ENCODE data around the gene ACE. TPM values are rescaled to one million over a fixed set of nuclear protein-coding genes. Genes with fewer than 3 reads are reported as not detected.

Gene ACE
- total RNA-seq, 1 donor from 2014 or later: 9.6 TPM

GRCh38 chr17:63431939-63432804 lies 44.7 kb upstream of the ACE start:
- peaks cover 55% of the 10 kb centered on the region for H3K4me1 ChIP-seq

GRCh38 chr17:63433746-63434591 lies 42.9 kb upstream of the ACE start:
- no peaks in the 10 kb centered on the region for H3K27me3 ChIP-seq
- peak in 1 of 2 donors; percentile 97 for DNase-seq (ENCODE audit: extremely low spot score in 2 of 2)
- intact Hi-C loops (cut with DNase I): loop anchor here (5.0 kb wide), 1 partner anchor 43 kb away; the partner anchor contains the start of gene ACE
- H3K27ac ChIP-seq: peak overlapping the region; percentile 69
- no peaks in the 10 kb centered on the region for H3K36me3 ChIP-seq
- no peak overlapping the region for H3K4me3 ChIP-seq
- H3K4me1 ChIP-seq: peaks cover 71% of the 10 kb centered on the region
- no peaks in the 10 kb centered on the region for H3K9me3 ChIP-seq
- TF ChIP-seq CTCF (IDR thresholded peaks at IDR 0.05): no peak
- TF ChIP-seq POLR2AphosphoS5 (IDR thresholded peaks at IDR 0.05; ENCODE audit: insufficient read depth in 1 of 2, low read depth in 1 of 2): peak; percentile 23 to 71
- TF ChIP-seq POLR2A (IDR thresholded peaks at IDR 0.05): no peak

More at GRCh38 chr17:63431939-63432804, 44.7 kb upstream of the ACE start:
- no peaks in the 10 kb centered on the region for H3K9me3 ChIP-seq
- no peak overlapping the region for H3K4me3 ChIP-seq
- DNase-seq (ENCODE audit: extremely low spot score in 2 of 2): no peak
- peak overlapping the region; percentile 69 for H3K27ac ChIP-seq
- no peaks in the 10 kb centered on the region for H3K36me3 ChIP-seq
- intact Hi-C loops (cut with DNase I): loop anchor here (5.0 kb wide), 1 partner anchor 45 kb away; the partner anchor contains the start of gene ACE
- no peaks in the 10 kb centered on the region for H3K27me3 ChIP-seq
- no peak for TF ChIP-seq CTCF (IDR thresholded peaks at IDR 0.05)
- TF ChIP-seq POLR2A (IDR thresholded peaks at IDR 0.05): no peak
- no peak for TF ChIP-seq POLR2AphosphoS5 (IDR thresholded peaks at IDR 0.05; ENCODE audit: insufficient read depth in 1 of 2, low read depth in 1 of 2)

- H3K4me1 ChIP-seq: peaks cover 82% of the 10 kb centered on the region
- H3K27ac ChIP-seq: peak overlapping the region; percentile 69
- H3K4me3 ChIP-seq: no peak overlapping the region
These were observed 41.8 kb upstream of the ACE start for GRCh38 chr17:63434951-63435571.

More at GRCh38 chr17:63434951-63435571, 41.8 kb upstream of the ACE start:
- H3K9me3 ChIP-seq: no peaks in the 10 kb centered on the region
- H3K27me3 ChIP-seq: no peaks in the 10 kb centered on the region
- no peak for DNase-seq (ENCODE audit: extremely low spot score in 2 of 2)
- no peaks in the 10 kb centered on the region for H3K36me3 ChIP-seq
- intact Hi-C loops (cut with DNase I): loop anchor here (5.0 kb wide), 2 partner anchors 42 to 167 kb away; partner anchors contain the start of genes ACE and TACO1
- no peak for TF ChIP-seq CTCF (IDR thresholded peaks at IDR 0.05)
- peak in 1 of 2 donors; percentile 28 for TF ChIP-seq POLR2AphosphoS5 (IDR thresholded peaks at IDR 0.05; ENCODE audit: insufficient read depth in 1 of 2, low read depth in 1 of 2)
